Measurements from ENCODE around the gene RBSN. TPM values are rescaled to one million over a fixed set of nuclear protein-coding genes. Genes with fewer than 3 reads are reported as not detected.

Gene RBSN
- total RNA-seq (2022; extraction: Qiagen RNA extraction) = 7.7 to 13.3 TPM (median 9.9 TPM) in 5 replicates

GRCh38 chr3:15098503-15099363, at the start of gene RBSN:
RBSN (minus strand) TSS chr3:15099148; CDS start chr3:15096120, 3,028 bp downstream.

GRCh38 chr3:15064835-15065549, 34.0 kb downstream of the RBSN start, which contains the start of gene MRPS25:
MRPS25 (minus strand) TSS chr3:15065315; CDS start chr3:15065194, 121 bp downstream.

Other genes with a start within 250 kb of the RBSN start
- 10.3 to 16.5 TPM (median 15.3 TPM) in 5 replicates for gene NR2C2, start 151.6 kb downstream of the RBSN start, total RNA-seq (2022; extraction: Qiagen RNA extraction)
- 45.1 to 60.8 TPM (median 57.1 TPM) in 5 replicates for gene MRPS25, start 33.8 kb downstream of the RBSN start, total RNA-seq (2022; extraction: Qiagen RNA extraction)
- 21.4 to 28.9 TPM (median 26.1 TPM) in 5 replicates for gene CAPN7, start 107.1 kb upstream of the RBSN start, total RNA-seq (2022; extraction: Qiagen RNA extraction)
- 15.4 to 18.8 TPM (median 15.7 TPM) in 5 replicates for gene SH3BP5, start 233.4 kb upstream of the RBSN start, total RNA-seq (2022; extraction: Qiagen RNA extraction)